SK-N-SH (cell line): ENCODE measurements around the gene CASP12.

Experiments
- CHD2 ChIP-seq: fragments of 150-350 bp; IDR thresholded peaks from 2 replicates; pipeline ENCODE4 v1.6.1; 2018; ENCODE audit warnings: low read length; ENCODE audit not compliant: partially characterized antibody
- CTCF ChIP-seq: fragments of 200-600 bp; sonication (generic); IDR thresholded peaks from 2 replicates; pipeline ENCODE4 v1.6.1; 2017; ENCODE audit warnings: antibody characterized with exemption, mild to moderate bottlenecking, moderate library complexity
- EZH2phosphoT487 ChIP-seq: fragments of 200-600 bp; sonication (generic); IDR thresholded peaks from 2 replicates; pipeline ENCODE4 v1.6.1; 2017; ENCODE audit warnings: low read depth, mixed run types, mild to moderate bottlenecking, antibody characterized with exemption, moderate library complexity, borderline replicate concordance
- MAX ChIP-seq: IDR thresholded peaks from 2 replicates; pipeline ENCODE4 v1.4.0; 2012; ENCODE audit warnings: low read depth
- MXI1 ChIP-seq: IDR thresholded peaks from 2 replicates; pipeline ENCODE4 v1.6.1; 2012; ENCODE audit warnings: mild to moderate bottlenecking, low read depth, low read length, improper control_type of control experiment
- POLR2AphosphoS5 ChIP-seq: IDR thresholded peaks from 2 replicates; pipeline ENCODE4 v1.6.1; 2012; ENCODE audit warnings: low read depth, low read length
- RAD21 ChIP-seq: IDR thresholded peaks from 2 replicates; pipeline ENCODE4 v1.6.1; 2012; ENCODE audit warnings: mild to moderate bottlenecking, low read length
- RXRA ChIP-seq: IDR thresholded peaks from 2 replicates; pipeline ENCODE4 v1.4.0; 2012; ENCODE audit warnings: low read depth, mild to moderate bottlenecking, borderline replicate concordance
- SMC3 ChIP-seq: IDR thresholded peaks from 2 replicates; pipeline ENCODE4 v1.6.1; 2012; ENCODE audit warnings: low read depth, low read length, improper control_type of control experiment
- TCF12 ChIP-seq: IDR thresholded peaks from 2 replicates; pipeline ENCODE4 v1.4.0; 2012
- TEAD4 ChIP-seq: IDR thresholded peaks from 2 replicates; pipeline ENCODE4 v1.4.0; 2012; ENCODE audit warnings: mild to moderate bottlenecking, borderline replicate concordance; ENCODE audit not compliant: insufficient read depth
- USF1 ChIP-seq: IDR thresholded peaks from 2 replicates; pipeline ENCODE4 v1.4.0; 2012; ENCODE audit warnings: low read depth, borderline replicate concordance
- YY1 ChIP-seq: IDR thresholded peaks from 2 replicates; pipeline ENCODE4 v1.4.0; 2012; ENCODE audit warnings: low read depth, mild to moderate bottlenecking
- TF ChIP-seq, protein P1 (sequence below): IDR thresholded peaks from 2 replicates; pipeline ENCODE4 v1.6.1; 2012; ENCODE audit warnings: mild to moderate bottlenecking, low read depth, low read length, moderate library complexity

GRCh38 chr11:104908186-104908531, 9.9 kb upstream of the CASP12 start:
- no peak for TF ChIP-seq POLR2AphosphoS5
- TF ChIP-seq MXI1 = no peak
- TF ChIP-seq RAD21 = no peak
- TF ChIP-seq CTCF = no peak
- TF ChIP-seq MAX = no peak
- TF ChIP-seq USF1 = no peak
- no peak for TF ChIP-seq RXRA
- no peak for TF ChIP-seq EZH2phosphoT487
- no peak for TF ChIP-seq CHD2
- TF ChIP-seq, protein P1, sequence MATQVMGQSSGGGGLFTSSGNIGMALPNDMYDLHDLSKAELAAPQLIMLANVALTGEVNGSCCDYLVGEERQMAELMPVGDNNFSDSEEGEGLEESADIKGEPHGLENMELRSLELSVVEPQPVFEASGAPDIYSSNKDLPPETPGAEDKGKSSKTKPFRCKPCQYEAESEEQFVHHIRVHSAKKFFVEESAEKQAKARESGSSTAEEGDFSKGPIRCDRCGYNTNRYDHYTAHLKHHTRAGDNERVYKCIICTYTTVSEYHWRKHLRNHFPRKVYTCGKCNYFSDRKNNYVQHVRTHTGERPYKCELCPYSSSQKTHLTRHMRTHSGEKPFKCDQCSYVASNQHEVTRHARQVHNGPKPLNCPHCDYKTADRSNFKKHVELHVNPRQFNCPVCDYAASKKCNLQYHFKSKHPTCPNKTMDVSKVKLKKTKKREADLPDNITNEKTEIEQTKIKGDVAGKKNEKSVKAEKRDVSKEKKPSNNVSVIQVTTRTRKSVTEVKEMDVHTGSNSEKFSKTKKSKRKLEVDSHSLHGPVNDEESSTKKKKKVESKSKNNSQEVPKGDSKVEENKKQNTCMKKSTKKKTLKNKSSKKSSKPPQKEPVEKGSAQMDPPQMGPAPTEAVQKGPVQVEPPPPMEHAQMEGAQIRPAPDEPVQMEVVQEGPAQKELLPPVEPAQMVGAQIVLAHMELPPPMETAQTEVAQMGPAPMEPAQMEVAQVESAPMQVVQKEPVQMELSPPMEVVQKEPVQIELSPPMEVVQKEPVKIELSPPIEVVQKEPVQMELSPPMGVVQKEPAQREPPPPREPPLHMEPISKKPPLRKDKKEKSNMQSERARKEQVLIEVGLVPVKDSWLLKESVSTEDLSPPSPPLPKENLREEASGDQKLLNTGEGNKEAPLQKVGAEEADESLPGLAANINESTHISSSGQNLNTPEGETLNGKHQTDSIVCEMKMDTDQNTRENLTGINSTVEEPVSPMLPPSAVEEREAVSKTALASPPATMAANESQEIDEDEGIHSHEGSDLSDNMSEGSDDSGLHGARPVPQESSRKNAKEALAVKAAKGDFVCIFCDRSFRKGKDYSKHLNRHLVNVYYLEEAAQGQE = no peak
- no peak for TF ChIP-seq YY1
- TF ChIP-seq TEAD4 = no peak
- no peak for TF ChIP-seq TCF12
- no peak for TF ChIP-seq SMC3
